Muscle layer of duodenum (tissue), 2 donors: Measurements from ENCODE around the gene GTF2H4.
"Not testable (repeated sequence)": the region's sequence is repeated elsewhere in the genome, so short reads cannot be mapped to it uniquely, and the experiment has no call there.

Experiments used
- H3K27ac ChIP-seq: one replicate; pipeline ENCODE4 v1.7.0; 2013; ENCODE audit warnings: mild to moderate bottlenecking, low read length
- H3K27me3 ChIP-seq: one replicate; pipeline ENCODE4 v1.7.0; 2013; ENCODE audit warnings: low read depth, mild to moderate bottlenecking, control low read depth, low read length
- H3K36me3 ChIP-seq, 2 donors: one replicate each; pipeline ENCODE4 v1.7.0; 2013; ENCODE audit warnings: low read length in 2 of 2, control low read depth in 1 of 2, mild to moderate bottlenecking in 1 of 2; ENCODE audit not compliant: insufficient read depth in 2 of 2, control insufficient read depth in 1 of 2
- H3K4me1 ChIP-seq, 2 donors: one replicate each; pipeline ENCODE4 v1.7.0; 2013; ENCODE audit warnings: low read length in 2 of 2, mild to moderate bottlenecking in 2 of 2, control low read depth in 1 of 2, moderate library complexity in 1 of 2; ENCODE audit not compliant: insufficient read depth in 2 of 2, control insufficient read depth in 1 of 2
- H3K4me3 ChIP-seq, 2 donors: one replicate each; pipeline ENCODE4 v1.7.0; 2013; ENCODE audit warnings: low read length in 2 of 2, low read depth in 1 of 2, mild to moderate bottlenecking in 1 of 2
- H3K9me3 ChIP-seq, 2 donors: one replicate each; pipeline ENCODE4 v1.7.0; 2013; ENCODE audit warnings: low read length in 2 of 2, control low read depth in 1 of 2, mild to moderate bottlenecking in 1 of 2; ENCODE audit not compliant: control insufficient read depth in 1 of 2
- donor health status: healthy.

GTF2H4 gene

GRCh38 chr6:30914854-30915590 lies 7.0 kb downstream of the GTF2H4 start:
- Histone ChIP-seq H3K27me3 (no peaks in the 10 kb centered on the region), H3K27ac (peak overlapping the region; percentile 93), H3K4me3 (peak overlapping the region; percentile 75 to 80), H3K9me3 (no peaks in the 10 kb centered on the region), H3K4me1 (peaks cover 15 to 20% of the 10 kb centered on the region in 2 donors), H3K36me3 (peaks cover 38 to 46% of the 10 kb centered on the region in 2 donors)

- Histone ChIP-seq H3K27me3 (no peaks in the 10 kb centered on the region), H3K9me3 (no peaks in the 10 kb centered on the region), H3K4me3 (no peak overlapping the region), H3K27ac (no peak overlapping the region), H3K36me3 (peaks cover 43 to 47% of the 10 kb centered on the region in 2 donors), H3K4me1 (peaks cover 15 to 20% of the 10 kb centered on the region in 2 donors)
Observed at GRCh38 chr6:30915591-30915946, 7.6 kb downstream of the GTF2H4 start.

GRCh38 chr6:30917041-30917440 lies 9.0 kb downstream of the GTF2H4 start:
- Histone ChIP-seq H3K9me3 (no peaks in the 10 kb centered on the region), H3K36me3 (peaks cover 39 to 47% of the 10 kb centered on the region in 2 donors), H3K27ac (no peak overlapping the region), H3K27me3 (no peaks in the 10 kb centered on the region), H3K4me1 (peaks cover 15 to 20% of the 10 kb centered on the region in 2 donors), H3K4me3 (no peak overlapping the region)

GRCh38 chr6:30917487-30917886 lies 9.5 kb downstream of the GTF2H4 start:
- H3K4me3 ChIP-seq, result no peak overlapping the region
- H3K27ac ChIP-seq, result no peak overlapping the region

GRCh38 chr6:30918670-30919069 lies 10.7 kb downstream of the GTF2H4 start:
- Histone ChIP-seq H3K4me1 (peaks cover 13 to 20% of the 10 kb centered on the region in 2 donors), H3K4me3 (no peak overlapping the region), H3K27me3 (no peaks in the 10 kb centered on the region), H3K27ac (no peak overlapping the region), H3K9me3 (no peaks in the 10 kb centered on the region), H3K36me3 (peaks cover 46 to 59% of the 10 kb centered on the region in 2 donors)

More at GRCh38 chr6:30917487-30917886, 9.5 kb downstream of the GTF2H4 start:
- no peaks in the 10 kb centered on the region for H3K9me3 ChIP-seq
- no peaks in the 10 kb centered on the region for H3K27me3 ChIP-seq
- peaks cover 15 to 20% of the 10 kb centered on the region in 2 donors for H3K4me1 ChIP-seq
- H3K36me3 ChIP-seq, result peaks cover 36 to 47% of the 10 kb centered on the region in 2 donors

GRCh38 chr6:30922447-30922852 lies 14.4 kb downstream of the GTF2H4 start:
- Histone ChIP-seq H3K9me3 (no peaks in the 10 kb centered on the region), H3K4me1 (no peaks in the 10 kb centered on the region), H3K27ac (no peak overlapping the region), H3K27me3 (no peaks in the 10 kb centered on the region), H3K36me3 (peaks cover 50 to 77% of the 10 kb centered on the region in 2 donors), H3K4me3 (no peak overlapping the region)

- not testable (repeated sequence) for H3K4me3 ChIP-seq, H3K4me1 ChIP-seq, H3K27ac ChIP-seq, H3K27me3 ChIP-seq, H3K9me3 ChIP-seq
- peaks cover 41 to 72% of the 10 kb centered on the region in 2 donors for H3K36me3 ChIP-seq
Observed at GRCh38 chr6:30924040-30924627, 16.1 kb downstream of the GTF2H4 start.

- peaks cover 0 to 10% of the 10 kb centered on the region in 2 donors for H3K9me3 ChIP-seq
- H3K36me3 ChIP-seq, result peaks cover 21 to 48% of the 10 kb centered on the region in 2 donors
- no peaks in the 10 kb centered on the region for H3K27me3 ChIP-seq
- H3K27ac ChIP-seq, result no peak overlapping the region
- no peak overlapping the region for H3K4me3 ChIP-seq
- no peaks in the 10 kb centered on the region for H3K4me1 ChIP-seq
Observed at GRCh38 chr6:30926644-30927043, 18.6 kb downstream of the GTF2H4 start.

- not testable (repeated sequence) for H3K27me3 ChIP-seq, H3K9me3 ChIP-seq, H3K4me1 ChIP-seq, H3K4me3 ChIP-seq, H3K27ac ChIP-seq
- H3K36me3 ChIP-seq, result peaks cover 21 to 43% of the 10 kb centered on the region in 2 donors
Observed at GRCh38 chr6:30927080-30927479, 19.1 kb downstream of the GTF2H4 start.

GRCh38 chr6:30928677-30929076 lies 20.7 kb downstream of the GTF2H4 start:
- no peak overlapping the region for H3K27ac ChIP-seq
- peaks cover 11 to 27% of the 10 kb centered on the region in 2 donors for H3K36me3 ChIP-seq
- H3K9me3 ChIP-seq, result peaks cover 0 to 10% of the 10 kb centered on the region in 2 donors
- no peaks in the 10 kb centered on the region for H3K27me3 ChIP-seq
- peak overlapping the region in 1 of 2 donors; percentile 21 for H3K4me3 ChIP-seq
- H3K4me1 ChIP-seq, result no peaks in the 10 kb centered on the region

GRCh38 chr6:30930506-30930905 lies 22.5 kb downstream of the GTF2H4 start:
- H3K9me3 ChIP-seq, result peaks cover 0 to 10% of the 10 kb centered on the region in 2 donors
- H3K36me3 ChIP-seq, result peaks cover 9 to 12% of the 10 kb centered on the region in 2 donors
- no peaks in the 10 kb centered on the region for H3K27me3 ChIP-seq
- no peak overlapping the region for H3K4me3 ChIP-seq
- no peak overlapping the region for H3K27ac ChIP-seq
- H3K4me1 ChIP-seq, result no peaks in the 10 kb centered on the region
